ENCODE results near the gene ZNF423.

The ZNF423 gene

DNA sequence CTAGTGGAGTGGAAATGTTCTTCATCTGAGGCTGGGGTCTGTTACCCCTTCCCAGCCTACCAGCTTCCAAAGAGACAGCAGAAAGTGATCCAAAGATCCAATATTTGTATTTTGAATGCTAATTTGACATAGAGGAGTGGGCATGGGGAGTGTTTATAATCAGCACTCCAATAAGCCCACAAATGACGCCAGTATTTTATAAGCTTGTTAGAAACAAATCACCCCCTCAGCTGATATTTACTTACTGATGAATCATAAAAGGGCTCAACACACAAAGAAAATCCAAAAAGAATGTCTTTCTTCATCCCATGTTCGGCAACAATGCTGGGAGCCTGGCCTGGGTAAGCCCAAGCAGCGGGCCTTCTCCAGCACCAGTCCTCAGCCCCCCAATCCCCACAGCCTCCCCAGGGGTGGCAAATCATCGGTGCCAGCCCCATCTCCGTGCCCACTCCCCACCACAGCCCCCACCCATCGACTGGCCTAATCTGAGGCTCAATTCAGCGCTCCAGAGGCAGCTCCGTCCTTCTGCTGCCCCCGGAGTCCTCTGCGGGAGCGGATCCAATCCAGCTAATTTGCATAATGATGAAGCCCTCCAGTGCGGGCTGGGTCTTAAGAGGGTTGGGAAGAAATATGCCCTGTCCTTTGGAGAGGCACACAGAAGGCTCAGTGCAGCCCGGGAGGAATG, 312.8 kb downstream of the ZNF423 start:
- DNase-seq, result no peak

DNA sequence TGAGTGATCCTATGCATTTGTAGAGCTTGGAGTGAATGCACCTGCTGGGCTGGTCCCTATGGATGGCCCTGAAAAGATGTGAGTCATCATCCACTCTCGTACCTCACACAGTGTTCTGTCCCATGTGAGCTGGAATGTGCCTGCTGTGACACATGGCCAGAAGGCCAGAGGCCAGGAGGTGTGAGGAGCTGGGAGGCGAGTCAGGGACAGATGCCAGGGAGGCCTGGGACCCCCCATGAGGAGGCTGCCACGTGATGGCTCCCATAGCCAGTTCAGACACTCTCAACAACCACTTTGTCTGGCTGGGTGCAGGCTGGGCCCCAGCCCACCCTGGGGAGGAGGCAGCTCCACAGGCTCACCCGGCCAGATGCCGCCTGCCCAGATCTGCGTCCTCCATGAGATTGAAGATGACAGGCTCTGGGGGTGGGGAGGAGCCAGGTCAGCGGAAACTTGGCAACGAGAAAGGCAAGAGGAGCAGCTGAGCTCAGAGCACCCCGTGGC, 313.5 kb downstream of the ZNF423 start:
- no peak for DNase-seq

DNA sequence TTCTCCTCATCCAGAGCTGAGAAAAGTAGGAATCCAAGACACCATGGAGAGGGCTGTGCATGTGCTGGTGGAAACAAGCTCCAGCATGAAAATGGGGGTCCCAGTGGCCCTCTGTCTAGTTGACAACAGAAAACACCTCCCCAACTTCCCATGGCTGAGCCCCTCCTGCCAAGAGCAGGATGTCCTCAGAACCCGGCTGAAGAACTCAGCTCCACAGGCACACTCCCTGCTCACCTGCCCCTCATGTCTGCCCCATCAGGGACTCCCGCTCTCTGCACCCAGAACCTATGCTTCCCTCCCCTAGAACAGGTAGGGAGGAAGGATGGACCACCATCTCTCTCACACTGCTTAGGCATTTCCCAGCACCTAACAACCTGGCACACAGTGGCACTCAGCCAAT, 315.1 kb downstream of the ZNF423 start:
- DNase-seq, result no peak

DNA sequence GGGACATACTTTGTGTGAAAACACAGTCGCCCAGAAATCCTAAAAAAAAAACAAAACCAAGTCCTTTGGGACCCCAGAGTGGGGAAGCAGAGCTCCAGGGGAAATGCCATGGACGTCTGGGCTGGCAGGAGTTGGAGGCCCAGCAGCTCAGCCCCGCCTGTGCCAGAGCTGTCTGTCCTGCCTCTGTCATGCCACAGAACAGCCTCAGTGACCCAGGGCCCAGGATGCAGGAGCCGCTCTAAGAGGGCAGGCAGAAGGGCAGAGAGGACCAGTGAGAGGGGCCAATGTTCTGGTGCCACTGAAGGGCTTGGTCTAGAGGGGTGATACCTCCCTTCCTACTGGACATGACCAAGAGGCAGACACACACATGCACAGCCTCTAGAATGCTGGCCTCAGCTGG, 316.2 kb downstream of the ZNF423 start:
- DNase-seq, result no peak

DNA sequence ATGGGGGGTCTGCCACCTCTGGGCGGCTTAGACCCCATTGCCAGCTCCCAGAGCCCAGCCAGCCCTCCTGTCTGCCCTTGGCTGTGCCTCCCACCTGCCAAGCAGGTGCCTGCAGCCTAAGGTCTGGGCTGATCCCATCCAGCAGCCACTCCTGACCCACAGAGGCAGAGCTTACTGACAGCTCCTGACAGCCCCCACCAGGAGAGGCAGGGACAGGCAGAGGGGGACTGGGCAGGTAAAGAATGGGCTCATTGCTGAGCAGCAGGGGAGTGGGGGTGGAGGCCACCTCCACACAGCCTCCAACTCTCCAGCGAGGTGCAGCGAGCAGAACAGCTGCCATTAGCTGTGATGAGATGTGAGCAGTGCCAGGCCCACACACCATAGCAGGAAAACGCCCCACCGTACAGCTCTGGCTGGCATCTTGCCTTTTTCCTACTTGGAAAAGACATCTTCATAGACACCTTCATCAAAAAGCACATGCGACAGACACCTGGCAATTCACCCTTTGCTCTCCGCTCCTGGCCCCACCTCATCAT, 317.9 kb downstream of the ZNF423 start:
- DNase-seq, result no peak

DNA sequence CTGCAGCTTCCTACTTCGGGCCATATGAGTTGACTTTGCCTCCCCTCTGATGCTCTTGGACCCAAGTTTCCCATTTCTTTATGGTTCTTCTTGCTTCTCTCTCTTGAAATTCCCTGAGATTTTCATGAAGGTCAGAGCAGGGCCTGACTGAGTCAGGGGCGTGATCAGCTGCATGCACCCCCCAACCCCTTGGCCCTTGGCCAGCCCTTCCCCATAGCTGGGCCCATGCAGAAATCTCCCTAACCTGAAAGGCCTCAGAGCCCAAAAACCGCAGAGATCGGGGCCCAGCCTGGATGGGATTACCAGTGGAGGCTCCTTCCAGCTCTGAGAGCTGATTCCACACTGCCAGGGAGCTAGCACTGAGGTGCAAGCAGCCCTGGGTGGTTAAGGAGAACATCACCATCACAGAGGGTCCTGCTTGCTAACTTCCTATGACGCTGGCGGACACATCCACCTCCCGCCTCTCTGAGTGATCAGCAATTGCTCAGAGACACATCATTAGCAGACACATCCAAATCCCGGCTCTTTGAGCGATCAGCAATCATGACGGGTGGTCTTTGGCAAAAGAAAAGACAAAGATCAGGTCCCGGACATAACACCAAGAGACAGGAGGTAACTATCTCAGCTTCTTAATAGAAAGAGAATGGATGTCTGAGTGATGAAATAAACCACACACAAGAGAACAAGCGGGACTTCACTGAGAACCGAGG, 320.9 kb downstream of the ZNF423 start:
- DNase-seq, result no peak

DNA sequence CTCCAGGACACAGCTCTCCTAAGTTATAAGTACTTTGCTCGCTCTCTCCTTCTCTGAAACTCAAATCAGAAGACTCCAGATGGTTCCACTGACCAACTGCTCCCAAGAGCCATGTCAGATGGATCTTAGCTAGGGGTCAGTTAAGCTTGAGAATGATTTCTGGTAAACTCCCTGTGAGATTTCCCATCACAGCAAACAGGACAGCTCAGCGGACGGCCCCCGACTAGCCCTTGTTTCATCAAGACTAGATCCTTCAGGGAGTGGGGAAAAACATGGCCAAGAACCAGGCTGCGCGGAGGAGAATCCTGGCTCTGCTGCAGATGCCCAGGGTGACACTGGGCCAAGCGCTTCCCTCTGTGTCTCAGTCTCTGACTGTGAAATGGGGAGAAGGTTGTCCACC, 322.5 kb downstream of the ZNF423 start:
- no peak for DNase-seq

DNA sequence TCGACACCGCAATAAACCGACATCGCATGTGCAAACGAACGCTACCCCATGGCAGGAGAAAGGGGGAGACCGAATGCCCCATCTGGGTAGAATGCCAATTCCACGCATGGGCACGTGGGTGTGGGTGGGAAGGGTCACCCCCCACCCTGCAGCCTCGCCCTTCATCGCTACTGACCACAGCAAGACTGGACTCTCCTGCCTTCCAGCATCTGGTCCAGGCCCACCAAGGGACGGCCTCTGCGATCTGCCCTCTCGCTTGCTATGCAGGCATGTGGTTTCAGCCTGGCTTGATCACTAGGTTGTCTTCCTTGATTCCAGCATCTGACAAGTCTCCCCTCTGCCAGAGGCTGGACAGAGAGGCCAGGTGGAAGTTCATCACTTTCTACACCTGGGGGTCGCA, 323.0 kb downstream of the ZNF423 start:
- DNase-seq, result no peak

DNA sequence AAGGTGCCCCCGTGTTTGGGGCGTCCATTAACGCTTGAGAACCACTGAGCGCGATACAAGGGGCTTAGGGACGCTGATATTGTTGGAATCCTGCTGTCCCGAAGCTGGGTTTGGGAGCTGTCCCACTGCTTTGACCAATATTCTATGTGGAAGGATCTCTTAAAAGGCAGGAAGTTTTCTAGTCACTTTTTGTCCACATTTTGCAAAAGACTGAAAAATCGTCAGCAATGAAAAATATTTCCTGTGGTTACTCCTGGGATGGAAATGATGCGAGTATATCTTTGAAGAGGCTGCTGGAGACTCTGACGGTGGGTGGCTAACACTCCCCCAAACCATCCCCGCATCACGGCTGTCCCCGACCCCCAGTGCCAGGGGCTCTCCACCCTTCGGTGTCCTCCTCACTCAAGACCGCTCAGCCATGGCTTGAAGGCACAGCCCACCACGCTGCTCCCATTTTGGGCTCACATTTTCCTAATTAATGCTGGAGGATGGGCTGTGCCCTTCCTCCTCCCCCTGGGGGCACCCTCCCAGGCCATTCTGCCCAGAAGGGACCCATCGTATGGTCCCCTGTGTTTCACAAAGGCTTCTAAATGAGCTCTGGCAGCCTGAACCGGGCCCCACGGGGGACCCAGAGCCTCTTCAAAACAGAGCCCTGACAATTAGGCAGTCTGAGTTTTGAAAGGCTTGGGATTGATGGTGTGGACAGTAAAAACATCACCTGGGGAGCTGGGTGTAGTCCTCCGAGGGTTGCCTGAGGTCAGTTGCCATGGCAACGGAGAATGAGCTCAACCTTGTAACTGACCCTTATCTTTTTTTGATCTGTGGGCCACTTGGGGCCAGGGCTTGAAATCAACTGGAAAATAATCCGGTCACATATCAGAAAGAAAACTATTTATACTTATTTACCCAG, 323.7 kb downstream of the ZNF423 start:
- DNase-seq, result no peak

DNA sequence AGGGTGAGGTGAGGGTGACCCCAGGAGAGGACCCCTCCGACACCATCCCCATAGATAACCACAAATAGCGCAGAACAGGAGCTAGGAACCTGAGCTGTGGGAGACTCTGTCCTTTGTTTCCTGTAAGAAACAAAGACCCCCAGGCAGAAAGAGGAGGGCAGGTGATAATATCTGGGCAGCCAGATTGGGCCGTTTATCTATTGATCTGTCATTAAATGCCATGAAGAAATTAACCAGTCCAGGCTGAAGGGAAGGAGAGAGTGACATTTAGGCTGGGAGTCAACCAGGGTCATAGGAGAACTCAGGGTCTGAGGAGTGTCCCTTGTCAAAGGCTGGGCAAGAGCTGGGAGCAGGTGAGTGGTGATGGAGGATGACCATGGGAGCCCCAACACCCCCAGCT, 324.5 kb downstream of the ZNF423 start:
- no peak for DNase-seq

DNA sequence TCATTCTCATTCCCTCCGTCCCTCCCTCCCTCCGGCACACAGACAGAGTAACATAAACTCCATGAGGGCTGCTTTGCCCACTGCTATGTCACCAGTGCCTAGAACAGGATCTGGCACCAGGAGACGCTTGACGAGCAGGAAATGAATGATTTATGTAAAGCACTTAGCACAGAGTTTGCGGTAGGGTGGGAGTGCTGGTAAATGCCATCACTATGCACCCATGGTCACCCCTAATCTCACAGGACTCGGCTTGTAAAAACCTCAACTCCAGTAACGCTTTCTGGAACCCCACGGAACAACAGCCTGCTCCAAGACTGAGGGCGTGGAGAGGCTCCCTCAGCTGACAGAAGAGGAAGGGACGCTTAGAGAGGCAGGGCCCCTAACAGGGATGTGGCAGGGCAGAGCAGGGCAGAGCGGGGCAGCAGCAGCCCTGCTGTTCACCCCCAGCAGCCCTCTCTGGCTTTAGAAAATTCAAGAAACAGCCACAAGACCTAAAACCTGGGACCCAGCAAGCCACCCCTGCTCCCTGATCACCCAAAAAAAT, 325.4 kb downstream of the ZNF423 start:
- DNase-seq, result no peak

DNA sequence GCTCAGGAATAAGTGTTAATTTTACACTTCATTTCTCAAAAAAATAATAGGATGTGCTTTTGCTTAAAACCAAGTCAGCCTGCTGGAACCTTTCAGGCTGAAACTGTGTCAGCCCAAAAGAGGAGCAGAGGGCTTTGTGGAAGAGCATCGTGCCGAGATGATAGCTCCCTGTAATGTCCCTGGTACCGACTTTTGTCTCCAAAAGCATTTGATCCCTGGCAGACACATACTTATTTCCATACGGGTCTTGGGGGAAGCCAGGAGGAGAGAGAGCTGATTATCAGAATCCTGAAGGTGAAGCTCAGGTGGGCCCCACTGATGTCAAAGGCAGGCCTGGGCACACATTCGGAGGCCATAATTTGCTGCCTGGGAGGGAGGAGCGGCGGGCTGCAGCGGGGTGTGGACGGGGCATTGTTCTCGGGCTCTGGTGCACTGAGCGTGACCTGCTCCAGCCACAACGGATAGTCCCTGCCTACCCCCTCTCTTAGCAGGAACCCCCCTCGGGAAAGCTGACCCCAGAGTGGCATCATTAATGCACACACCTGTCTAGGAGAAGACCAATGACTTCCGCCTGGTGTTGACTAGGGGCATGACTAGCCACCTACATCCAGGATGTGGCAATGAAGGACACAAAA, 326.4 kb downstream of the ZNF423 start:
- no peak for DNase-seq

DNA sequence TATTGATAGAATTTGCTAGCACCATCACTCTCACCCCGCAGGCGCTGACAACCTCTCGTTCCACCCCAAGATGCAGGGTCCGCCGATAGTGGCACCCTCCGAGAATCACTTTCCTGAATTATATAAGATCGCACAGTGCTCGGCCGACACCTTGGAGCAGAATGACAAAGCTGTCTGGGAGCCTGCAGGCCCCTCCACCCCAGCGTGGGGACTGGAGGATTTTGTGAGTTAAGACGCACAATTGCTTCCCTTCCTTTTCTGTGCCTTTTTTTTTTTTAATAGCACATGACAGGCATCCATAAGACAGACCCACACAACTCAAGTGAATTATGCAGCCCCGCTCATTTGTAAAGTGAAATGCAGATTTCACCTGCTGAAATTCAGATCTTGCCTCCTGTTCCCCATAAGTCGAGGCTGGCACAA, 327.0 kb downstream of the ZNF423 start:
- DNase-seq, result no peak

DNA sequence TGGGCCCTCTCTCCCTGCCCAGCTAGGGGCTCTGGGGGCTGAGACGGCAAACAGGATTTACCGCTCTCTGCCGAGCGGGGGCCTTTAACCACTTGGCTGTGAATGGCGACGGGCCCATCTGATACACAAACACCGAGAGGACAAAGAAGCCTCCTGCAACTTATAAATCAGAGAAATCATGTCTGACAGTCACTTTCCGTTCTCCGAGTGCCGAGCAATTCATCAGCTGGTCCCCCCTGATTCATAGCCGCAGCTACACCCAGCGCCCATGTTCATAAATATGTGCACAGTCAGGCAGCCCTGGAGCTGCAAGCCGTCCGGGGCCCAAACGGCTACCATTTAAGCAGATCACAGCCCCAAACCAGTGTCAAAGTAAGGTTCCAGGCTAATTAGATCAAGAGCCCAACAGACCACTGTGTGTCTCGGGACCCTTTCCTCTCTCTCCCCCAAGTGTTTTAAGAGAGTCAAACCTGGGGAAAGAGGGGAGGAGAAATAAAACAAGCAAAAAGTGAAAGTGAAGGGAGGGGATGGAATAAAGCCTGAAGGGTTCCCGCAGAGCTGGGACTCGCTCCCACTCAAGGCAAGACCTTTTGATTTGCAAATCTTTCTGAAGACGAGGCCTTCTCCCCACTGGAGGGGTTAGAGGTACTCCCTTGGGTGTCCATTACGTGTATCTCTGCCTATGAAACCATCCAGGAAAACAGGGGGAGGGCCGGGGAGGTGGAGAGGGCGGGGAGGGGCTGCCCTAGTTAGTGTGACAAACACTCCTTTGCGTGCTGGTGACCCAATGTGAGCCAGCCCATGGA, 327.6 kb downstream of the ZNF423 start:
- no peak for DNase-seq

DNA sequence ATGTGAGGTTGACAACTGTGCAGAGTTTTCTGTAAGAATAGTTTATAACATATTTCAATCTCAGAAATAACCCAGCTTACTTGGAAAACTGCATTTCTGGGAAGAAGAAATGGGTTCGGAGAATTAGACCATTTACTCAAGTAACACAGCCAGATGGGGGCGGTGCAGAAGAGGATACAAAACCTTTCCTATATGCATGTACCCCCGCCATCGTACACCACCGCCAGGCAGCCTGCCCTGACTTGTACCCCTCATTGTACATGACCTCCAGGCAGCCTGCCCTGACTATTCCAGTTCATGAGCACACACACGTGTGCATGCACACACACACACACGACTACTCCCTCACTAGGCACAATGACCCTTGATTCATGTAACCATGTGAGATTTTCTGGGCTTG, 328.3 kb downstream of the ZNF423 start:
- DNase-seq, result no peak

DNA sequence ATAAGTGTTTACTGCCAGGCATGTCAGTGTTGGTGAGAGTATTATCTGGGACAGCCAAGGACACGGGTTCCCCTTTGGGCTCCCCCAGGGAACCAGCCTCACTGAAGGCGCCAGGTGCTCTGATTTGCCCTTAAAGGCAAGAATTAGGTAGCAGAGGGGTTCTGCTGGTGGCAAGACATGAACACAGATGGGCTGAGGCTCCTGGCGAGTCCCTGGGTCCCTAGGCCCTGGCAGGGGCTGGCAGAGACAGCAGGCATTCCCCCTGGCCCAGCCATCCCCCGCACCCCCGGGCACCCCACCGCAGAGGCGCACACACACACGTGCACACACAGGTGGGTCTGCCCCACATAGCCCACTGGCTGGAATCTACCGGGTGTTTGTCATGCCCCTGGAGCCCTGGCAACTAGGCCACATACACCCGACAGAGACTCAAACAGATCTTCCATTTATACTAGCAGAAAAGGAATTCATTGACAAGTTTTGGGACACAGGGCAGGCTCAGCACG, 329.0 kb downstream of the ZNF423 start:
- no peak for DNase-seq

DNA sequence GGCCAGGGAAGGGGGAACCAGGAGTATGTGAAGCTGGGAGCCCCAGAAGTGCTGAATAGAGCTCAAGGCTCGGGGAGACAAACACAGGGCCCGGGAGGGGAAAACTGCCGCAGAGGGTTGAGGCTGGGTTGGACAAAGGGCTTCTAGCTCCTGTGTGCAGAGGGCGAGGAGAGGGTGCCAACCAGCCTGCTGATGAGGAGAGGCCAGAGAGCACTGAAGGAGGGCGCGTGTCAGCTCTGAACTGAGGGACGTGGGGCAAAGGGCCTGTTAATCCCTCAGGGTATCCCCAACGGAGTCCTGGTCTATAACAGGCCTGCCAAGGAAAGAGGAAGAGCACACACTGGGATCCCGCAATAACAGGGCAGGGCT, 331.0 kb downstream of the ZNF423 start:
- DNase-seq, result no peak

DNA sequence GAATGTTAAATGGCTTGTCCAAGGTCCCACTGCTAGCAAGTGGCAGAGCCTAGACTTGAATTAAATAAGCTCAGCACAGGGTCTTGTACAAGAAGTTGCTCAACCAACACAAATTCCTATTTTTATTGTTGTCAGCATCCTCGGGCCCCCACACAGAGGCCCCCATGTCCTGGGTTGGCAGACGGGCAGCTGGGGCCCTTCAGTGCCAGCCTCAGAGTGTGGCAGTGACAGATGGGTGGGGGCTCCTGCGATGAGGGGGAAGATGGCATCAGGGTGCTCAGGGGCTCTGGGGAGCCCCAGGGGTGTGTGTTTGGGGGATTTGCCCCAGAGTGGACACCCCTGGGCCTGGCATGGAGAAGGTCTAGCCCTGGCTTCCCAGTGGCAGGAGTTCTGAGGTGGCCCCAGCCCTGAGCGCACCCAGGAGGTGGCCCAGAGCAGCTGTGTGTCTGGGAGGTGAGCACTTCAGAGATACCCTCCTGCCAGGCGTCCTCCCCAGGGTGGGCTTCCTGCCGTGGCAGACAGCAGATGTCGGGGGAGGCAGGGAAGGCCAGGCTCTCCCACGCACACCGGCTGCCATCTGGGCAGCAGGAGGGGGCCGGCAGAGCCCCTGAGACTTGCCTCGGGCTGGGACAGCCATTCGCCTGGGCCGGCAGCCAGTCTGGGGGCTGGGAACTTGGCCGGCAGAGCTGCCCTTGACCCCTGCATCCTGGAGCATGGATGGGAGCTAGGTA, 331.5 kb downstream of the ZNF423 start:
- DNase-seq, result no peak

DNA sequence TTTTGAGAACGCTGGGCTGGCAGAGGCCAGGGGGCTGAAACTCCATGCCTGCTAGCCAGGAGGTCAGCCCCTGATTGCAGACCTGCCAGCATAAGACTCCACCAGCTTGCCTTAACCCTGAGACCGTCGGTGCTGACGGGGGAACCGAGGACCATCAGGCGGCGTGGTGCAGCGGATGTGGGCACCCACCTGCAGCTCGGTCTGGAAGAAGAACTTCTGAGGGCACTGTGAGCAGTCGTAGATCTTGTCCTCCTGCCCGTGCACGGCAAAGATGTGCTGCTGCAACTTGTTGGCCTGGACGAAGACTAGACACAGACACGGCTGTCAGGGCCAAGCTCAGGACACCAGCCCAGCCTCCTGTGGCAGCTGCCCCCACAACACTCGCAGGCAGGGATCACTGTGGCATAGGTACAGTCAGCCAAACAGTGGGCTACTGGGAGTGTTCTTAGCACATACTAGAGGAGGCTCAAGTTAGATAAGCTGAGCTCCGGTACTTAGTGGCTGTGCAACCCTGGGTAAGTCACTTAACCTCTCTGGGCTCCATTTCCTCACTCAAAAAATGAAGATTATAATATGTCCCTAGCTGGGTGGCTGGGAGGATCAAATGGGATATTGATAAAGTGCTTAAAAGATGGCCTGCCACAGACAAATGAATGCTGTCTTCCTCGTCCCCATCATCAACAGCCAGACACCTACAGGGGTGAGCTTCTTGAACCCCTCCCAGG, 332.3 kb downstream of the ZNF423 start:
- DNase-seq, result no peak

DNA sequence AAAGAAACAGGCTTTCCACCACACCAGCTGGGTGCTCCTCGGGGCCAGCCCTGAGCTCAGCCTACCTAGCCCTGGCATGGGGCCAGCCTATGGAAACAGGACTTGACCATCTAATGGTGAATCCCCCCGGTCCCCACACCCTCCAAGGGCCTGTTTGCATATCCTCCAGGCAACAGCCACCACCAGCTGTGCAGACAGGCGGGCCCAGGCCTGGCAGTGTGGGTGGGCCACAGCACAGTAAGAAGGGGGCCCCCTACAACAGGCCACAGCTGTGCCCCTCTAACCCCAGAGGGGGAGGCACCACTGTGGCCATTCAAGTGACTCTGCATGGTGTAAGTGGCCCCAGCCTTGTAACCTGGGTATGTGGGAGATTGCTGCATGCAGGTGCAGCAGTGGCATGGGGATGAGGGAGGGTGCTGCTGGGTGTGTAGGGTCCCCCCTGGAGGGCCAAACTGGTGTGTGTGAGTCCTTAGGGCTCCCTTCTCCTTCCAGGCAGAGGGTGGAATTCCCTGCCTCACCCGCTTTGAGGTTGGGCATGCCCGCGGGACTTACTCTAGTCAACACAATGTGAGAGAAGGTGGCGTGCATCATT, 334.1 kb downstream of the ZNF423 start:
- DNase-seq, result no peak

Measured in NCI-H226 (cell line).